HG02884 (cell line): ENCODE results near the gene ALCAM.
"Not testable (repeated sequence)": the region's sequence is repeated elsewhere in the genome, so short reads cannot be mapped to it uniquely, and the experiment has no call there.

Experiments used
- ATAC-seq: cut with Tn5 transposase; IDR thresholded peaks from one replicate; pipeline ENCODE4 v1.9.1; 2021; ENCODE audit warnings: mild to moderate bottlenecking, moderate library complexity; ENCODE audit not compliant: unreplicated experiment

Gene ALCAM

GRCh38 chr3:105571005-105571404 lies 204.3 kb downstream of the ALCAM start:
- ATAC-seq = no peak

- ATAC-seq = no peak
Measured at GRCh38 chr3:105572501-105572900, 205.8 kb downstream of the ALCAM start.

DNA sequence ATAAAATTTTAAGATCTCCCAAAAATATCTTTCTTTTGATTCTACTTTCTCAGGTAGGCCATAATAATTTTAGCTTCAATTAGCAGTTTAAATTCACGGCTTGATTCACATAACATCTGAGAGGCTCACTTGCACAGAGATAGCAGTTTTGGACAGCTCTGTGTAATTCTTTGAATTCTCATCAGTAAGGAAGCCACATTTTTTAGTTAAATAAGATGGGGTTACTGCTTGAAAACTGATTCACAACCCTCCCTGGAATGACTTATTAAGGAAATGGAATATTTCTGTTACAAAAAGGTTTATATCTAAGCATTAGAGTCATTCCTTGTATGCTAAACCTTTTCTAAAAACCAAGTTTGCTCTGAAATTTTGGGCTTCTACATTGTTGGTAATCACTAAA lies 212.7 kb downstream of the ALCAM start:
- no peak for ATAC-seq

GRCh38 chr3:105580296-105580965 lies 213.7 kb downstream of the ALCAM start:
- ATAC-seq = no peak

DNA sequence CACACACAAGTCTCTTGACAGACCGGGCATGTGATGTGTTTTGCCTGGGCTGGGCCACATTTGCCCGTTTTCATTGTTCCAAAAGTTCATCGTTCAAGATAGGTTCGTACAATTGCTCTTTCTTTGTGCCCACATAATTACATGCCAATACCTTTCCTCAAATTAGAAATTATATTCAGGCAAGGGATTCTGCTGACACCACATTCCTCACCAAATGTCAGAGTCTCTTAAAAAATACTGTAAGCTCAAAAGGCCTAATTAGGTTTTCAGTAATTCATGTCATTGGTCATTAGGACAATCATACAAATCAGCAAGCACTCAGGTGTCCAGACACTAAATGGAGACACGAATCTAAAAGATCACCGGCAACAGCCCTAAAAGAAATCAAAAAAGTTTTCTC lies 215.3 kb downstream of the ALCAM start:
- ATAC-seq = no peak

DNA sequence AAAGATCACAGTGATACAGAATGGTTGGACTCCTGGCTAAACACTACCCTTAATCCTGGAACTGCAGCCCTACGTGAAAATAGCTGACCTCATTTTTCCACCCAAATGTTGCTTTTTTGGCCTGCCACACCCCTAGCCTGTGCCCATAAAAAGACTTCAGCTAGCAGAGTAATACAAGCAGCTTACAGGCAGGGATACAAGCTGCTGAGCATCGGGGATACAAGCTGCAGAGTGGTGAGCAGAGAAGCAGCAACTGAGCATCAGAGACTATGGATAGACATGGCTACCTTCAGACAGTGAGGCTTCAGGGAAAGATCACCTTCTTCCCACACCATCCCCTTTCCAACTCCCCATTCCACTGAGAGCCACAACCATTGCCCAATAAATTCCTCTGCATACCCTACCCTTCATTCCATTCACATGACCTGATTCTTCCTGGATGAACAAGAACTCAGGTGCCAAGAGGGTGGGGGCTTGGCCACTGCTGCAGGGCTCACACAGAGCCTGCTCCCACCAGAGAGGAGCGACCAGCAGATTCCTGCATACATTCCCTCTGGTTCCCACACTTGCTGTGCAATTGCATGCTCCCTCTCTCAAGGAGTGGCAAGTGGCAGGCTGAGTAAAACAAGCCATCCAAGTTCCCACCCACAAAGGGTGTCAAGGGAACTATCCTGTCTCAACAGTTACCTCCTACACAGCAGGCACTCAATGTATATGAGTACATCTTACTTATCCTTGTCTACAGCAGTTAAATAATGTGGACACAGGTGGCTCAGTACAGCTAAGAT lies 217.5 kb downstream of the ALCAM start:
- no peak for ATAC-seq

- no peak for ATAC-seq
Measured at GRCh38 chr3:105593315-105593714, 226.6 kb downstream of the ALCAM start.

- no peak for ATAC-seq
Measured at GRCh38 chr3:105594219-105594618, 227.5 kb downstream of the ALCAM start.

GRCh38 chr3:105598042-105598796 lies 231.5 kb downstream of the ALCAM start:
- no peak for ATAC-seq

GRCh38 chr3:105599350-105599749 lies 232.6 kb downstream of the ALCAM start:
- ATAC-seq = no peak

- ATAC-seq = not testable (repeated sequence)
Measured at GRCh38 chr3:105601756-105602155, 235.0 kb downstream of the ALCAM start.

- ATAC-seq = not testable (repeated sequence)
Measured at GRCh38 chr3:105602286-105602685, 235.6 kb downstream of the ALCAM start.

- ATAC-seq = not testable (repeated sequence)
Measured at GRCh38 chr3:105603516-105603915, 236.8 kb downstream of the ALCAM start.

DNA sequence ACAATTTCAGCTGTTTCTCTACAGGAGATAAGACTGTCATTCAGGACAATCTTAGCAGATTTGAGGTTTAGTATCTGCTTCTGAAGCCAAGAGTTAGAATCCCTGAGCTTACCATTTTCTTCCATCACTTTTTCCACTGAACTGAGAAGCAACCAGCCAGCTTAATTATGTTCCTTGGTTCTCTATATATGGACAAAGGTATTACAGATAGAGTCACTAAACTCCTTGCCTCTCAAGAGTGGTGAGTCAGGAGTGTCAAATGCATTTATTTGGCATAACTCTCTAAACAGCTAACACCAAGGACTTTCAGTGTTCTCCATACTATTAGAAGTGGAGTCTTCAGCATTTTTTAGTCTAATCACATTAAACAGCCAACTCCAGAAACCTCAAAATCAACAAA lies 239.3 kb downstream of the ALCAM start:
- ATAC-seq = no peak

- no peak for ATAC-seq
Measured at GRCh38 chr3:105608623-105609022, 241.9 kb downstream of the ALCAM start.

DNA sequence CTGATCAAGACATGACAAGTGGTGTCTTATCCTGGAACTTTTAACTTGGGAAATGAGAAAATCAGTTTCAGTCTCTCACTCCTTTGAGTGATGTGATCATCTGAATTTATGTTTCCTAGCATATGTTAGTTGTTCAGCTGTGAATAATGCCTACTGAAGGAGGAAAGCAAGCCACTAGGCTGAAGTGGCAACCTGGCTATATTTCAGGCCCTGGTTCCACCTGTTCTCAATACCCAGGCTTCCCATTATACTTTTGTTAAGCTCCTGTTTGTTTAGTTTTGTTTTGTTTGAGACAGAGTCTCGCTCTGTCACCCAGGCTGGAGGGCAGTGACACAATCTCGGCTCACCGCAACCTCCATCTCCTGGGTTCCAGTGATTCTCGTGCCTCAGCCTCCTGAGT lies 243.8 kb downstream of the ALCAM start:
- no peak for ATAC-seq

GRCh38 chr3:105611304-105612192 lies 244.8 kb downstream of the ALCAM start:
- ATAC-seq = no peak

- ATAC-seq = no peak
Measured at GRCh38 chr3:105613120-105613519, 246.4 kb downstream of the ALCAM start.

GRCh38 chr3:105614288-105615030 lies 247.8 kb downstream of the ALCAM start:
- ATAC-seq = no peak

- ATAC-seq = no peak
Measured at GRCh38 chr3:105615814-105616213, 249.1 kb downstream of the ALCAM start.
